Central memory CD8-positive, alpha-beta T cell (primary cell): ENCODE results near the gene NPTN.

ENCODE experiments used
- ATAC-seq: fragments of 150-1000 bp; cut with Tn5 transposase; replicated peaks from 2 replicates; pipeline ENCODE4 v1.10.0; 2022; ENCODE audit warnings: mild to moderate bottlenecking, moderate FRiP score, moderate number of reproducible peaks; ENCODE audit not compliant: poor library complexity, severe bottlenecking; ENCODE audit errors: extremely low read depth
- DNase-seq, 2 donors: peaks; one replicate each; pipeline ENCODE4 v3.0.0; 2021; ENCODE audit warnings: low spot score in 2 of 2
- H3K27ac Mint-ChIP-seq: one replicate; pipeline ENCODE4 v1.8.0; 2022; ENCODE audit warnings: low read depth, mild to moderate bottlenecking, moderate library complexity, mixed read lengths
- H3K27me3 Mint-ChIP-seq: one replicate; pipeline ENCODE4 v1.8.0; 2022; ENCODE audit warnings: mixed read lengths
- H3K36me3 Mint-ChIP-seq: one replicate; pipeline ENCODE4 v1.8.0; 2022; ENCODE audit warnings: mild to moderate bottlenecking, moderate library complexity, mixed read lengths; ENCODE audit not compliant: insufficient read depth
- H3K4me1 Mint-ChIP-seq: one replicate; pipeline ENCODE4 v1.8.0; 2022; ENCODE audit warnings: mixed read lengths
- H3K4me3 Mint-ChIP-seq: one replicate; pipeline ENCODE4 v1.8.0; 2022; ENCODE audit warnings: mild to moderate bottlenecking, moderate library complexity, mixed read lengths
- H3K9me3 Mint-ChIP-seq: one replicate; pipeline ENCODE4 v1.8.0; 2022; ENCODE audit warnings: mixed read lengths

NPTN gene

GRCh38 chr15:73605759-73606436, 27.3 kb downstream of the NPTN start:
- no peak overlapping the region for H3K4me3 Mint-ChIP-seq
- ATAC-seq, result no peak

GRCh38 chr15:73604477-73604876, 28.7 kb downstream of the NPTN start:
- ATAC-seq (no peak), DNase-seq (no peak)
- Mint-ChIP-seq H3K27ac (no peak overlapping the region), H3K4me1 (peaks cover 27% of the 10 kb centered on the region), H3K27me3 (no peaks in the 10 kb centered on the region), H3K36me3 (no peaks in the 10 kb centered on the region), H3K4me3 (no peak overlapping the region), H3K9me3 (no peaks in the 10 kb centered on the region)

More at GRCh38 chr15:73605759-73606436, 27.3 kb downstream of the NPTN start:
- Mint-ChIP-seq H3K27me3 (no peaks in the 10 kb centered on the region), H3K4me1 (peaks cover 33% of the 10 kb centered on the region), H3K27ac (no peak overlapping the region), H3K9me3 (no peaks in the 10 kb centered on the region), H3K36me3 (no peaks in the 10 kb centered on the region)
- no peak for DNase-seq

- H3K27me3 Mint-ChIP-seq, result no peaks in the 10 kb centered on the region
- no peak overlapping the region for H3K27ac Mint-ChIP-seq
- peaks cover 34% of the 10 kb centered on the region for H3K4me1 Mint-ChIP-seq
- no peak overlapping the region for H3K4me3 Mint-ChIP-seq
- no peaks in the 10 kb centered on the region for H3K9me3 Mint-ChIP-seq
- ATAC-seq (no peak), DNase-seq (no peak)
- peaks cover 2% of the 10 kb centered on the region for H3K36me3 Mint-ChIP-seq
These were observed 30.2 kb downstream of the NPTN start for GRCh38 chr15:73602992-73603391.

- ATAC-seq (no peak), DNase-seq (no peak)
- Mint-ChIP-seq H3K4me1 (peaks cover 32% of the 10 kb centered on the region), H3K27me3 (no peaks in the 10 kb centered on the region), H3K27ac (no peak overlapping the region), H3K4me3 (no peak overlapping the region), H3K36me3 (peaks cover 2% of the 10 kb centered on the region), H3K9me3 (no peaks in the 10 kb centered on the region)
These were observed 30.7 kb downstream of the NPTN start for GRCh38 chr15:73602446-73602843.

GRCh38 chr15:73601451-73602445, 31.4 kb downstream of the NPTN start:
- Mint-ChIP-seq H3K27me3 (no peaks in the 10 kb centered on the region), H3K4me3 (no peak overlapping the region), H3K9me3 (no peaks in the 10 kb centered on the region), H3K4me1 (peaks cover 31% of the 10 kb centered on the region), H3K27ac (no peak overlapping the region), H3K36me3 (peaks cover 2% of the 10 kb centered on the region)
- no peak for ATAC-seq
- no peak for DNase-seq

GRCh38 chr15:73600413-73601335, 32.5 kb downstream of the NPTN start:
- H3K4me3 Mint-ChIP-seq, result no peak overlapping the region
- DNase-seq, result no peak
- H3K36me3 Mint-ChIP-seq, result peaks cover 2% of the 10 kb centered on the region
- H3K27ac Mint-ChIP-seq, result no peak overlapping the region
- no peak for ATAC-seq
- no peaks in the 10 kb centered on the region for H3K27me3 Mint-ChIP-seq
- no peaks in the 10 kb centered on the region for H3K9me3 Mint-ChIP-seq
- peaks cover 38% of the 10 kb centered on the region for H3K4me1 Mint-ChIP-seq

- peaks cover 2% of the 10 kb centered on the region for H3K36me3 Mint-ChIP-seq
- H3K27ac Mint-ChIP-seq, result no peak overlapping the region
- H3K4me3 Mint-ChIP-seq, result no peak overlapping the region
- H3K4me1 Mint-ChIP-seq, result peaks cover 43% of the 10 kb centered on the region
- no peaks in the 10 kb centered on the region for H3K27me3 Mint-ChIP-seq
- DNase-seq (no peak), ATAC-seq (no peak)
- H3K9me3 Mint-ChIP-seq, result no peaks in the 10 kb centered on the region
These were observed 33.3 kb downstream of the NPTN start for GRCh38 chr15:73599934-73600333.

- peak overlapping the region; percentile 49 for H3K27ac Mint-ChIP-seq
- H3K36me3 Mint-ChIP-seq, result peaks cover 2% of the 10 kb centered on the region
These were observed 34.5 kb downstream of the NPTN start for GRCh38 chr15:73598530-73599160.

GRCh38 chr15:73597036-73597638, 36.1 kb downstream of the NPTN start:
- Mint-ChIP-seq H3K4me3 (no peak overlapping the region), H3K9me3 (no peaks in the 10 kb centered on the region), H3K4me1 (peaks cover 46% of the 10 kb centered on the region), H3K27ac (peak overlapping the region; percentile 56), H3K27me3 (no peaks in the 10 kb centered on the region), H3K36me3 (peaks cover 2% of the 10 kb centered on the region)
- ATAC-seq (no peak), DNase-seq (no peak)

More at GRCh38 chr15:73598530-73599160, 34.5 kb downstream of the NPTN start:
- Mint-ChIP-seq H3K9me3 (no peaks in the 10 kb centered on the region), H3K27me3 (no peaks in the 10 kb centered on the region), H3K4me3 (no peak overlapping the region), H3K4me1 (peaks cover 45% of the 10 kb centered on the region)
- no peak for ATAC-seq
- no peak for DNase-seq

GRCh38 chr15:73596174-73596573, 37.0 kb downstream of the NPTN start:
- Mint-ChIP-seq H3K27me3 (no peaks in the 10 kb centered on the region), H3K4me1 (peaks cover 50% of the 10 kb centered on the region), H3K36me3 (peaks cover 2% of the 10 kb centered on the region), H3K4me3 (no peak overlapping the region), H3K9me3 (no peaks in the 10 kb centered on the region), H3K27ac (peak overlapping the region; percentile 56)
- DNase-seq, result no peak
- ATAC-seq, result no peak

- DNase-seq, result no peak
- no peak overlapping the region for H3K27ac Mint-ChIP-seq
- ATAC-seq, result no peak
- no peaks in the 10 kb centered on the region for H3K9me3 Mint-ChIP-seq
- H3K27me3 Mint-ChIP-seq, result no peaks in the 10 kb centered on the region
- H3K4me1 Mint-ChIP-seq, result peaks cover 47% of the 10 kb centered on the region
- peaks cover 1% of the 10 kb centered on the region for H3K36me3 Mint-ChIP-seq
- no peak overlapping the region for H3K4me3 Mint-ChIP-seq
These were observed 39.1 kb downstream of the NPTN start for GRCh38 chr15:73594109-73594508.
